Testis (tissue), 2 donors: ENCODE measurements around the gene PDCD5.

Experiments used
- POLR2A ChIP-seq: fragments of 450-650 bp; IDR thresholded peaks from one replicate; pipeline ENCODE4 v1.6.1; 2017; ENCODE audit warnings: antibody characterized with exemption, mild to moderate bottlenecking, moderate library complexity
- TF ChIP-seq, protein P1 (sequence below), 3 experiments: fragments of 450-650 bp in 2 of 3; fragments of 200-600 bp in 1 of 3; sonication (generic) in 1 of 3; IDR thresholded peaks; one replicate each; pipeline ENCODE4 v1.5.1; 2016 to 2019; ENCODE audit warnings: antibody characterized with exemption in 3 of 3, mild to moderate bottlenecking in 2 of 3, moderate library complexity in 1 of 3

DNA sequence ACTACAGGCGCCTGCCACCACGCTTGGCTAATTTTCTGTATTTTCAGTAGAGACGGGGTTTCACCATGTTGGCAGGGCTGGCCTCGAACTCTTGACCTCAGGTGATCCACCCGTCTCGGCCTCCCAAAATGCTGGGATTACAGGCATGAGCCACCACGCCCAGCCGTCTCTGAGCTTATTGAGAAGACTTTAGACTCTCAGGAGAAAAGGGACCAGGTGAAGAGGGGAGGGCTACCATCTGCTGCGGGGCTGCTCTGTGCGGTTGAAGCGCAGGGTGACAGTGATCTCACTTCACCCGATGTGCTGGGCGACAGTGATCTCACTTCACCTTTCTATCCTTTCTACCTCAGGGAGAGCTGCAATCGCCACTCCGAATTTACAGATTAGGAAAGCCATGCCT, 25.3 kb downstream of the PDCD5 start:
- TF ChIP-seq, protein P1, sequence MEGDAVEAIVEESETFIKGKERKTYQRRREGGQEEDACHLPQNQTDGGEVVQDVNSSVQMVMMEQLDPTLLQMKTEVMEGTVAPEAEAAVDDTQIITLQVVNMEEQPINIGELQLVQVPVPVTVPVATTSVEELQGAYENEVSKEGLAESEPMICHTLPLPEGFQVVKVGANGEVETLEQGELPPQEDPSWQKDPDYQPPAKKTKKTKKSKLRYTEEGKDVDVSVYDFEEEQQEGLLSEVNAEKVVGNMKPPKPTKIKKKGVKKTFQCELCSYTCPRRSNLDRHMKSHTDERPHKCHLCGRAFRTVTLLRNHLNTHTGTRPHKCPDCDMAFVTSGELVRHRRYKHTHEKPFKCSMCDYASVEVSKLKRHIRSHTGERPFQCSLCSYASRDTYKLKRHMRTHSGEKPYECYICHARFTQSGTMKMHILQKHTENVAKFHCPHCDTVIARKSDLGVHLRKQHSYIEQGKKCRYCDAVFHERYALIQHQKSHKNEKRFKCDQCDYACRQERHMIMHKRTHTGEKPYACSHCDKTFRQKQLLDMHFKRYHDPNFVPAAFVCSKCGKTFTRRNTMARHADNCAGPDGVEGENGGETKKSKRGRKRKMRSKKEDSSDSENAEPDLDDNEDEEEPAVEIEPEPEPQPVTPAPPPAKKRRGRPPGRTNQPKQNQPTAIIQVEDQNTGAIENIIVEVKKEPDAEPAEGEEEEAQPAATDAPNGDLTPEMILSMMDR (IDR thresholded peaks at IDR 0.05): no peak
- TF ChIP-seq POLR2A: no peak
